ENCODE results near the gene SBF2.

SBF2 gene

DNA sequence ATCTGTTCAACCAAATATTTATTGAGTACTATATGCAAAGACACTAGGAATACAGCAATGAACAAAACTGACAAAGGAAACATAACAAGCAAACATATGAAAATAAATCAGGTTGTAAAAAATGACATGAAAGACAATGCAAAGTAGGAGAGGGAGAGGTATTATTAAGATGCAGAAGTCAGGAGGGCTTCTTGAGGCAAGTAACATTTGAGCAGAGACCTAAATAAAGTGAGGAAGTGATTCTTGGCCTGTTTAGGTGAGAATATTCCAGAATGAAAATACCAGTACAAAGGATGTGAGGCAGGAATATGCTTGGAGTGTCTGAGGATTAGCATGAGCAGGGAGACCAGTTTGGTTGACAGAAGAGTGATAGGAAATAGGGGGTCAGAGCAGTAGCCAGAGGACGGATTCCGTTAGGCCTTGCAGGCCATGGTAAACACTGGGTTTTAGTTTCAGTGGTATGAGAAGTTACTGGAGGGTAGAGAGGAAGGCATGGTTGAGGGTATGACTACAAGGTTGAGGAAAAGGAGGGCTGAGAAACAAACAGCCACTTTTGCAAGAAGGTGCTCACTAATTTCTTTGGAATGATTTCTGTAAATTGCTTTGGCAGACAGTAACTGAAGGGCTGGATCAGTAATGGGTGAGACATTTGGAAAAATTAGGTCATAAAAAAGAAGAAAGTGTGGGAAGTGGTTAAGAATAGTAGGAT is 438.3 kb downstream of the SBF2 start:
- TF ChIP-seq EZH2phosphoT487 (IDR thresholded peaks at IDR 0.05; ENCODE audit: low read length) (no peak), EZH2 (optimal IDR thresholded peaks at IDR 0.05; ENCODE audit: low read depth, low read length) (no peak)
- TF ChIP-seq, protein P1, sequence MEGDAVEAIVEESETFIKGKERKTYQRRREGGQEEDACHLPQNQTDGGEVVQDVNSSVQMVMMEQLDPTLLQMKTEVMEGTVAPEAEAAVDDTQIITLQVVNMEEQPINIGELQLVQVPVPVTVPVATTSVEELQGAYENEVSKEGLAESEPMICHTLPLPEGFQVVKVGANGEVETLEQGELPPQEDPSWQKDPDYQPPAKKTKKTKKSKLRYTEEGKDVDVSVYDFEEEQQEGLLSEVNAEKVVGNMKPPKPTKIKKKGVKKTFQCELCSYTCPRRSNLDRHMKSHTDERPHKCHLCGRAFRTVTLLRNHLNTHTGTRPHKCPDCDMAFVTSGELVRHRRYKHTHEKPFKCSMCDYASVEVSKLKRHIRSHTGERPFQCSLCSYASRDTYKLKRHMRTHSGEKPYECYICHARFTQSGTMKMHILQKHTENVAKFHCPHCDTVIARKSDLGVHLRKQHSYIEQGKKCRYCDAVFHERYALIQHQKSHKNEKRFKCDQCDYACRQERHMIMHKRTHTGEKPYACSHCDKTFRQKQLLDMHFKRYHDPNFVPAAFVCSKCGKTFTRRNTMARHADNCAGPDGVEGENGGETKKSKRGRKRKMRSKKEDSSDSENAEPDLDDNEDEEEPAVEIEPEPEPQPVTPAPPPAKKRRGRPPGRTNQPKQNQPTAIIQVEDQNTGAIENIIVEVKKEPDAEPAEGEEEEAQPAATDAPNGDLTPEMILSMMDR (IDR thresholded peaks at IDR 0.05; ENCODE audit: low read length) = no peak
- Histone ChIP-seq H3K4me2 (ENCODE audit: low read depth, low read length) (no peak overlapping the region), H2AFZ (ENCODE audit: low read length) (no peak overlapping the region)

DNA sequence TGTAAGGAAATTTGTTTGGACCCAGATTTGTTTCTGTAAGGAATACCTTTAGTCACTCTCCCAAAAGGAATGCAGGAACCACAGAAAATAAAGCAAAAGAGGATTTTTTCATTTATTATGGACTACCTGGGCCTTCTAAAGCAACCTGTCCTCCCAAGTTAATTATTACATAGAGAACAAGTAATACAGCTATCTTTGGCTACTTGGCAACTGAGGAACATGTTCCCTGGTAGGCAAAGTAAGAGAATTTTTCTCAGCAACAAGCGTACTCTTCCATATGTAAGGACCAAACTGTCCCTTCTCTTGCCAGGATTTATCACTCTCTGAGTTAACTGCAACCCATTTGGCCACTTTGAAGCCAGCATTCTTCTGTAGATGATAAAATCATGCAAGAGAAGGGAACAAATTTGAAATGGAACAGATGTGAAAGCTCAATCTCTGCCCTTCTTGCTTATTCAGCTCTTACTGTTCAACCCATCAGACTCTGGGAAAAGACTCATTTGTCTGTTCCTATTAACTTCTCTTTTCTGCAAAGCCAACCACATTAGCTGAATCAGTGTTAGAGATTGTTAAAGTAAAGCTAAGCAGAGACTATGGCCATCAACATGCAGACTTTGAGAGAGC is 440.0 kb downstream of the SBF2 start:
- Histone ChIP-seq H3K79me2 (ENCODE audit: low read length) (no peaks in the 10 kb centered on the region), H3K27me3 (replicated peaks; ENCODE audit: insufficient read depth, low read length) (no peaks in the 10 kb centered on the region), H3K9ac (ENCODE audit: low read length) (no peak overlapping the region), H3K36me3 (replicated peaks; ENCODE audit: insufficient read depth, low read length) (no peaks in the 10 kb centered on the region), H3K4me2 (ENCODE audit: low read depth, low read length) (no peak overlapping the region), H3K27ac (ENCODE audit: low read length) (no peak overlapping the region), H4K20me1 (ENCODE audit: insufficient read depth, low read length) (no peaks in the 10 kb centered on the region), H3K9me2 (replicated peaks; ENCODE audit: insufficient read depth, low read length) (no peaks in the 10 kb centered on the region), H3K9me3 (replicated peaks; ENCODE audit: insufficient read depth, low read length) (no peaks in the 10 kb centered on the region), H3K4me1 (ENCODE audit: low read length) (peaks cover 4% of the 10 kb centered on the region; the same call in 1 of the 2 replicates), H2AFZ (ENCODE audit: low read length) (no peak overlapping the region), H3K4me3 (ENCODE audit: low read length) (no peak overlapping the region), H3F3A (ENCODE audit: insufficient read depth, low read length) (no peaks in the 10 kb centered on the region)
- TF ChIP-seq EZH2phosphoT487 (IDR thresholded peaks at IDR 0.05; ENCODE audit: low read length) = no peak
- TF ChIP-seq, protein P1 (IDR thresholded peaks at IDR 0.05; ENCODE audit: low read length) = no peak
- no peak for TF ChIP-seq EZH2 (optimal IDR thresholded peaks at IDR 0.05; ENCODE audit: low read depth, low read length)
- DNase-seq = no peak

More for the DNA sequence above, 438.3 kb downstream of the SBF2 start:
- no peak overlapping the region for H3K4me3 ChIP-seq (ENCODE audit: low read length)
- H3K4me1 ChIP-seq (ENCODE audit: low read length) = peaks cover 8% of the 10 kb centered on the region; the same call in 1 of the 2 replicates
- no peaks in the 10 kb centered on the region for H3F3A ChIP-seq (ENCODE audit: insufficient read depth, low read length)
- no peaks in the 10 kb centered on the region for H3K9me3 ChIP-seq (replicated peaks; ENCODE audit: insufficient read depth, low read length)
- H3K79me2 ChIP-seq (ENCODE audit: low read length) = no peaks in the 10 kb centered on the region
- H3K9ac ChIP-seq (ENCODE audit: low read length) = no peak overlapping the region
- H4K20me1 ChIP-seq (ENCODE audit: insufficient read depth, low read length) = no peaks in the 10 kb centered on the region
- H3K27ac ChIP-seq (ENCODE audit: low read length) = no peak overlapping the region
- DNase-seq = no peak
- H3K9me2 ChIP-seq (replicated peaks; ENCODE audit: insufficient read depth, low read length) = no peaks in the 10 kb centered on the region
- no peaks in the 10 kb centered on the region for H3K27me3 ChIP-seq (replicated peaks; ENCODE audit: insufficient read depth, low read length)
- H3K36me3 ChIP-seq (replicated peaks; ENCODE audit: insufficient read depth, low read length) = no peaks in the 10 kb centered on the region

DNA sequence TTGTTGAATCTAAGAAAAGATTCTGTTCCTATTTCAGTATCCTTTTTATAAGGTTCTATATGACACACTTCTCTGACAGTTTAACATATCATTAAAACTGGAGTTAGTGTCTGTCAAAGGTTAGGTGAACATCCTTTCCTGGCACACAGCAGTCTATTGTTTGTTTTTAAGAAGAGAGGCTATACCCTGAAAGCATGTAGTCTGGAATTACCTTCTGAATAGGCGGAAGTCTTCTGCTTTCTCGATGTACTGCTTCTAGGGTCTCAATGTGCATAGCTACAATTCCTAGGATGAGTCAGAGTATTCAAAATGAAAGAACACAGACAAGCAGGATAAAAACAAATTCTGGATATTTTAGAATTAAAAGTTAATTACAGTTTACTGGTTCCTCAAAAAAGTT is 441.6 kb downstream of the SBF2 start:
- TF ChIP-seq, protein P1 (IDR thresholded peaks at IDR 0.05; ENCODE audit: low read length) = no peak
- TF ChIP-seq EZH2phosphoT487 (IDR thresholded peaks at IDR 0.05; ENCODE audit: low read length) (no peak), EZH2 (optimal IDR thresholded peaks at IDR 0.05; ENCODE audit: low read depth, low read length) (no peak)
- H3K27ac ChIP-seq (ENCODE audit: low read length) = no peak overlapping the region
- no peak overlapping the region for H3K9ac ChIP-seq (ENCODE audit: low read length)
- no peak for DNase-seq
- H4K20me1 ChIP-seq (ENCODE audit: insufficient read depth, low read length) = no peaks in the 10 kb centered on the region
- no peak overlapping the region for H3K4me2 ChIP-seq (ENCODE audit: low read depth, low read length)
- no peaks in the 10 kb centered on the region for H3K79me2 ChIP-seq (ENCODE audit: low read length)
- no peaks in the 10 kb centered on the region for H3F3A ChIP-seq (ENCODE audit: insufficient read depth, low read length)
- no peaks in the 10 kb centered on the region for H3K36me3 ChIP-seq (replicated peaks; ENCODE audit: insufficient read depth, low read length)
- no peaks in the 10 kb centered on the region for H3K9me3 ChIP-seq (replicated peaks; ENCODE audit: insufficient read depth, low read length)
- H3K27me3 ChIP-seq (replicated peaks; ENCODE audit: insufficient read depth, low read length) = no peaks in the 10 kb centered on the region
- no peaks in the 10 kb centered on the region for H3K4me1 ChIP-seq (ENCODE audit: low read length)
- no peaks in the 10 kb centered on the region for H3K9me2 ChIP-seq (replicated peaks; ENCODE audit: insufficient read depth, low read length)
- no peak overlapping the region for H3K4me3 ChIP-seq (ENCODE audit: low read length)
- H2AFZ ChIP-seq (ENCODE audit: low read length) = no peak overlapping the region
